Smooth muscle cell (in vitro differentiated cells): ENCODE results near the gene RGS12. TPM values are rescaled to one million over a fixed set of nuclear protein-coding genes. Genes with fewer than 3 reads are reported as not detected.

Source experiments
- DNase-seq: peaks from one replicate; lab custom pipeline; 2025; ENCODE audit not compliant: unreplicated experiment; lab: John Stamatoyannopoulos, UW
- H2AFZ ChIP-seq: fragments of 200-600 bp; sonication (generic); 2 replicates; pipeline ENCODE4 v1.6.0; 2016; ENCODE audit warnings: antibody characterized with exemption, low read depth, mild to moderate bottlenecking
- H3F3A ChIP-seq: fragments of 200-600 bp; sonication (generic); 2 replicates; pipeline ENCODE4 v1.6.0; 2017; ENCODE audit warnings: antibody characterized with exemption, low read depth
- H3K27ac ChIP-seq: fragments of 200-600 bp; sonication (generic); 2 replicates; pipeline ENCODE4 v1.5.1; 2016; ENCODE audit warnings: low read depth, mild to moderate bottlenecking
- H3K27me3 ChIP-seq: fragments of 200-600 bp; sonication (generic); 2 replicates; pipeline ENCODE4 v1.6.1; 2016; ENCODE audit warnings: low read depth, mild to moderate bottlenecking
- H3K36me3 ChIP-seq: fragments of 200-600 bp; sonication (generic); 2 replicates; pipeline ENCODE4 v1.5.1; 2016; ENCODE audit warnings: low read depth
- H3K4me1 ChIP-seq: fragments of 200-600 bp; sonication (generic); 2 replicates; pipeline ENCODE4 v1.5.1; 2016; ENCODE audit warnings: low read depth
- H3K4me2 ChIP-seq: fragments of 200-600 bp; sonication (generic); 2 replicates; pipeline ENCODE4 v1.6.0; 2016; ENCODE audit warnings: mild to moderate bottlenecking
- H3K4me3 ChIP-seq: fragments of 200-600 bp; sonication (generic); 2 replicates; pipeline ENCODE4 v1.5.1; 2016; ENCODE audit warnings: mild to moderate bottlenecking
- H3K79me2 ChIP-seq: fragments of 200-600 bp; sonication (generic); 2 replicates; pipeline ENCODE4 v1.6.0; 2016; ENCODE audit warnings: low read depth, mild to moderate bottlenecking
- H3K9ac ChIP-seq: fragments of 200-600 bp; sonication (generic); 2 replicates; pipeline ENCODE4 v1.6.0; 2016; ENCODE audit warnings: low read depth
- H3K9me3 ChIP-seq: fragments of 200-600 bp; sonication (generic); replicated peaks from 2 replicates; pipeline ENCODE4 v1.5.1; 2016; ENCODE audit warnings: low read depth
- H4K20me1 ChIP-seq: fragments of 200-600 bp; sonication (generic); 2 replicates; pipeline ENCODE4 v1.6.0; 2016; ENCODE audit warnings: low read depth
- CTCF ChIP-seq: fragments of 200-600 bp; sonication (generic); IDR thresholded peaks from 2 replicates; pipeline ENCODE4 v1.5.1; 2017; ENCODE audit warnings: borderline replicate concordance, mild to moderate bottlenecking, antibody characterized with exemption; ENCODE audit not compliant: insufficient read depth, poor library complexity, severe bottlenecking
- WGBS: methylation state at CpG from one replicate; pipeline ENCODE4 v1.1.7; 2016; ENCODE audit warnings: low lambda C conversion rate; 5-methylcytosine and 5-hydroxymethylcytosine counted together
- polyA plus RNA-seq: library from polyadenylated mRNA; unstranded; fragments of >200 nt; fragmentation: Nextera tagmentation; extraction: Ambion mirVana; gene quantifications from 2 replicates; pipeline ENCODE4 v1.2.1, GENCODE V29; 2016
- total RNA-seq: library from RNA; depleted of rRNA; stranded (reverse); fragments of >200 nt; gene quantifications from 2 replicates; pipeline ENCODE4 v1.2.3, GENCODE V29; 2014

RGS12 gene
- total and polyA plus RNA-seq, 2 experiments from 2014 or later: 20.5 to 28.5 TPM

- Histone ChIP-seq H3K4me3 (no peak overlapping the region), H3F3A (no peaks in the 10 kb centered on the region), H4K20me1 (peaks cover 86% of the 10 kb centered on the region), H3K27me3 (no peaks in the 10 kb centered on the region), H3K9me3 (no peaks in the 10 kb centered on the region), H2AFZ (no peak overlapping the region), H3K27ac (no peak overlapping the region), H3K36me3 (no peaks in the 10 kb centered on the region), H3K79me2 (peaks cover 13% of the 10 kb centered on the region), H3K4me1 (no peaks in the 10 kb centered on the region), H3K9ac (no peak overlapping the region), H3K4me2 (no peak overlapping the region)
- WGBS: 96% methylated on average over 13 of the region's 13 CpGs
- no peak for TF ChIP-seq CTCF
- no peak for DNase-seq
These were observed 18.8 kb downstream of the RGS12 start for GRCh38 chr4:3311489-3312171.

GRCh38 chr4:3312362-3312761 lies 19.5 kb downstream of the RGS12 start:
- Histone ChIP-seq H4K20me1 (peaks cover 84% of the 10 kb centered on the region), H3K9me3 (no peaks in the 10 kb centered on the region), H3K9ac (no peak overlapping the region), H3K4me2 (no peak overlapping the region), H3K4me1 (no peaks in the 10 kb centered on the region), H3K79me2 (peaks cover 5% of the 10 kb centered on the region), H3K36me3 (no peaks in the 10 kb centered on the region), H3K27ac (no peak overlapping the region), H3K27me3 (no peaks in the 10 kb centered on the region), H2AFZ (no peak overlapping the region), H3F3A (no peaks in the 10 kb centered on the region), H3K4me3 (no peak overlapping the region)
- 93% methylated on average over 8 of the region's 8 CpGs for WGBS
- DNase-seq: no peak
- no peak for TF ChIP-seq CTCF

- Histone ChIP-seq H3K9ac (no peak overlapping the region), H3F3A (no peaks in the 10 kb centered on the region), H3K4me3 (no peak overlapping the region), H3K27ac (no peak overlapping the region), H4K20me1 (peaks cover 82% of the 10 kb centered on the region), H2AFZ (no peak overlapping the region), H3K79me2 (no peaks in the 10 kb centered on the region), H3K9me3 (no peaks in the 10 kb centered on the region), H3K4me2 (no peak overlapping the region), H3K4me1 (no peaks in the 10 kb centered on the region), H3K27me3 (no peaks in the 10 kb centered on the region), H3K36me3 (no peaks in the 10 kb centered on the region)
- 97% methylated on average over 9 of the region's 9 CpGs for WGBS
- DNase-seq: no peak
- no peak for TF ChIP-seq CTCF
These were observed 20.3 kb downstream of the RGS12 start for GRCh38 chr4:3313139-3313538.

- Histone ChIP-seq H4K20me1 (peaks cover 82% of the 10 kb centered on the region), H3K27me3 (no peaks in the 10 kb centered on the region), H2AFZ (no peak overlapping the region), H3K9ac (no peak overlapping the region), H3K79me2 (no peaks in the 10 kb centered on the region), H3K4me2 (no peak overlapping the region), H3F3A (no peaks in the 10 kb centered on the region), H3K4me3 (no peak overlapping the region), H3K36me3 (no peaks in the 10 kb centered on the region), H3K9me3 (no peaks in the 10 kb centered on the region), H3K4me1 (no peaks in the 10 kb centered on the region), H3K27ac (no peak overlapping the region)
- no peak for TF ChIP-seq CTCF
- 93% methylated on average over 16 of the region's 16 CpGs for WGBS
- DNase-seq: no peak
These were observed 20.9 kb downstream of the RGS12 start for GRCh38 chr4:3313556-3314228.
